ENCODE measurements around the gene KRR1.
"Not testable (repeated sequence)": the region's sequence is repeated elsewhere in the genome, so short reads cannot be mapped to it uniquely, and the experiment has no call there.

KRR1 gene

GRCh38 chr12:75526655-75527511 lies 15.5 kb upstream of the KRR1 start:
- peak in 1 of 10 donors; percentile 65 for DNase-seq
- intact Hi-C loops (cut with DNase I) = loop anchor here (1.0 to 10.0 kb wide), 3 partner anchors 198 to 820 kb away; partner anchors contain the start of gene BBS10

- intact Hi-C loops (cut with DNase I) = loop anchor here (5.0 to 10.0 kb wide), 2 partner anchors 200 to 822 kb away; partner anchors contain the start of gene BBS10
- DNase-seq = no peak
Observed at GRCh38 chr12:75525263-75525662, 13.9 kb upstream of the KRR1 start.

GRCh38 chr12:75522124-75522523 lies 10.7 kb upstream of the KRR1 start:
- DNase-seq = not testable (repeated sequence)
- intact Hi-C loops (cut with DNase I) = loop anchor here (10.0 kb wide), 1 partner anchor 203 kb away; no protein-coding TSS in a partner anchor

GRCh38 chr12:75521224-75521623 lies 9.8 kb upstream of the KRR1 start:
- DNase-seq = not testable (repeated sequence)
- intact Hi-C loops (cut with DNase I) = loop anchor here (10.0 kb wide), 1 partner anchor 204 kb away; no protein-coding TSS in a partner anchor

GRCh38 chr12:75509621-75510020 lies 1.8 kb downstream of the KRR1 start:
- intact Hi-C loops (cut with DNase I) = loop anchor here (2.0 to 10.0 kb wide), 5 partner anchors 117 to 837 kb away; partner anchors contain the start of genes CAPS2, GLIPR1L1, GLIPR1L2 and PHLDA1

GRCh38 chr12:75508159-75508558 lies 3.2 kb downstream of the KRR1 start:
- no peak for DNase-seq
- intact Hi-C loops (cut with DNase I) = loop anchor here (5.0 to 10.0 kb wide), 2 partner anchors 116 to 813 kb away; partner anchors contain the start of gene GLIPR1L2

More at GRCh38 chr12:75509621-75510020, 1.8 kb downstream of the KRR1 start:
- DNase-seq = peak in 1 of 10 donors; percentile 32

GRCh38 chr12:75507086-75507485 lies 4.3 kb downstream of the KRR1 start:
- no peak for DNase-seq
- intact Hi-C loops (cut with DNase I) = loop anchor here (5.0 to 10.0 kb wide), 2 partner anchors 115 to 812 kb away; partner anchors contain the start of gene GLIPR1L2

GRCh38 chr12:75505706-75506312 lies 5.6 kb downstream of the KRR1 start:
- intact Hi-C loops (cut with DNase I) = loop anchor here (5.0 to 10.0 kb wide), 2 partner anchors 114 to 811 kb away; partner anchors contain the start of gene GLIPR1L2
- no peak for DNase-seq

- no peak for DNase-seq
- intact Hi-C loops (cut with DNase I) = loop anchor here (10.0 kb wide), 1 partner anchor 809 kb away; no protein-coding TSS in a partner anchor
Observed at GRCh38 chr12:75503866-75504265, 7.5 kb downstream of the KRR1 start.

GRCh38 chr12:75503459-75503858 lies 8.0 kb downstream of the KRR1 start:
- intact Hi-C loops (cut with DNase I) = loop anchor here (10.0 kb wide), 1 partner anchor 809 kb away; no protein-coding TSS in a partner anchor

GRCh38 chr12:75491169-75491568 lies 20.2 kb downstream of the KRR1 start:
- intact Hi-C loops (cut with DNase I) = no loop called here

More at GRCh38 chr12:75503459-75503858, 8.0 kb downstream of the KRR1 start:
- DNase-seq = no peak

GRCh38 chr12:75489613-75490210 lies 21.7 kb downstream of the KRR1 start:
- no peak for DNase-seq
- intact Hi-C loops (cut with DNase I) = no loop called here

More at GRCh38 chr12:75491169-75491568, 20.2 kb downstream of the KRR1 start:
- DNase-seq = no peak

GRCh38 chr12:75489187-75489586 lies 22.2 kb downstream of the KRR1 start:
- intact Hi-C loops (cut with DNase I) = no loop called here
- no peak for DNase-seq

GRCh38 chr12:75488553-75488952 lies 22.9 kb downstream of the KRR1 start:
- intact Hi-C loops (cut with DNase I) = no loop called here
- peak in 4 of 10 donors; percentile 21 to 72 (median 40) for DNase-seq

GRCh38 chr12:75487308-75487707 lies 24.1 kb downstream of the KRR1 start:
- intact Hi-C loops (cut with DNase I) = no loop called here
- DNase-seq = no peak

GRCh38 chr12:75484450-75484849 lies 27.0 kb downstream of the KRR1 start:
- not testable (repeated sequence) for DNase-seq
- intact Hi-C loops (cut with DNase I) = loop anchor here (5.0 kb wide), 1 partner anchor 92 kb away; the partner anchor contains the start of gene GLIPR1L2

- intact Hi-C loops (cut with DNase I) = loop anchor here (5.0 kb wide), 1 partner anchor 91 kb away; the partner anchor contains the start of gene GLIPR1L2
- DNase-seq = no peak
Observed at GRCh38 chr12:75483431-75483830, 28.0 kb downstream of the KRR1 start.

GRCh38 chr12:75482646-75483045 lies 28.8 kb downstream of the KRR1 start:
- intact Hi-C loops (cut with DNase I) = loop anchor here (5.0 kb wide), 1 partner anchor 90 kb away; the partner anchor contains the start of gene GLIPR1L2
- DNase-seq = no peak

- DNase-seq = peak in 1 of 10 donors; percentile 54
- intact Hi-C loops (cut with DNase I) = loop anchor here (5.0 kb wide), 1 partner anchor 89 kb away; the partner anchor contains the start of gene GLIPR1L2
Observed at GRCh38 chr12:75481774-75482173, 29.6 kb downstream of the KRR1 start.

All from posterior cingulate gyrus (tissue), 11 donors.